WTC11 (cell line): ENCODE data around the gene ADAM12. TPM values are rescaled to one million over a fixed set of nuclear protein-coding genes. Genes with fewer than 3 reads are reported as not detected.

Experiments used
- ATAC-seq: fragments of 200-7000 bp; cut with Tn5 transposase; 2 replicates; pipeline ENCODE4 v1.10.0; 2021; ENCODE audit warnings: mild to moderate bottlenecking, moderate library complexity
- CTCF ChIA-PET: fragments of 300-600 bp; sonication (Branson Sonifier 250); formaldehyde crosslinking; loops from one replicate; lab custom pipeline; 2021; ENCODE audit warnings: antibody characterized with exemption; lab: Charles Lee
- POLR2A ChIA-PET: fragments of 350-600 bp; sonication (Branson Sonifier 250); formaldehyde crosslinking; loops from one replicate; lab custom pipeline; 2021; ENCODE audit warnings: antibody characterized with exemption; lab: Charles Lee
- DNase-seq: peaks from one replicate; pipeline ENCODE4 v3.0.0; 2021; ENCODE audit warnings: low spot score
- H3K27ac Mint-ChIP-seq: 2 replicates; pipeline ENCODE4 v1.8.0; 2021; ENCODE audit warnings: mixed read lengths
- H3K27me3 Mint-ChIP-seq: 2 replicates; pipeline ENCODE4 v1.8.0; 2021; ENCODE audit warnings: low read depth, mild to moderate bottlenecking, moderate library complexity, mixed read lengths
- H3K36me3 Mint-ChIP-seq: 2 replicates; pipeline ENCODE4 v1.8.0; 2021; ENCODE audit warnings: mixed read lengths
- H3K4me1 Mint-ChIP-seq: 2 replicates; pipeline ENCODE4 v1.8.0; 2022; ENCODE audit warnings: mixed read lengths
- H3K4me3 Mint-ChIP-seq: 2 replicates; pipeline ENCODE4 v1.8.0; 2021; ENCODE audit warnings: mild to moderate bottlenecking, moderate library complexity, mixed read lengths
- H3K9me3 Mint-ChIP-seq: 2 replicates; pipeline ENCODE4 v1.8.0; 2021; ENCODE audit warnings: mixed read lengths
- ATF2 ChIP-seq: sonication (generic); formaldehyde crosslinking; IDR thresholded peaks from 2 replicates; pipeline ENCODE4 v1.8.1; 2022; ENCODE audit warnings: low read depth, missing genetic modification reagents, borderline replicate concordance
- CREB1 ChIP-seq: sonication (generic); formaldehyde crosslinking; IDR thresholded peaks from 2 replicates; pipeline ENCODE4 v1.8.0; 2023; ENCODE audit warnings: mild to moderate bottlenecking, missing genetic modification reagents
- CREM ChIP-seq: sonication (generic); formaldehyde crosslinking; IDR thresholded peaks from 2 replicates; pipeline ENCODE4 v1.8.1; 2022; ENCODE audit warnings: mild to moderate bottlenecking, missing genetic modification reagents, moderate library complexity
- E2F1 ChIP-seq: sonication (generic); formaldehyde crosslinking; IDR thresholded peaks from 2 replicates; pipeline ENCODE4 v1.8.0; 2022; ENCODE audit warnings: mild to moderate bottlenecking, missing genetic modification reagents
- E2F5 ChIP-seq: sonication (generic); formaldehyde crosslinking; IDR thresholded peaks from 2 replicates; pipeline ENCODE4 v1.8.1; 2022; ENCODE audit warnings: mild to moderate bottlenecking, moderate library complexity, missing genetic modification reagents
- ERG ChIP-seq: fragments of 250-450 bp; sonication (Bioruptor Pico); IDR thresholded peaks from 2 replicates; pipeline ENCODE4 v1.8.0; 2021; ENCODE audit warnings: mild to moderate bottlenecking
- ESRRA ChIP-seq: sonication (generic); formaldehyde crosslinking; IDR thresholded peaks from 2 replicates; pipeline ENCODE4 v1.8.1; 2022; ENCODE audit warnings: mild to moderate bottlenecking, missing genetic modification reagents, borderline replicate concordance
- GRHL2 ChIP-seq: fragments of 250-450 bp; sonication (Bioruptor Pico); IDR thresholded peaks from 2 replicates; pipeline ENCODE4 v1.8.0; 2022; ENCODE audit warnings: mild to moderate bottlenecking, moderate library complexity; ENCODE audit not compliant: insufficient replicate concordance, severe bottlenecking
- PRDM15 ChIP-seq: sonication (generic); formaldehyde crosslinking; IDR thresholded peaks from 2 replicates; pipeline ENCODE4 v1.8.0; 2022; ENCODE audit warnings: missing genetic modification reagents
- SP1 ChIP-seq: sonication (generic); formaldehyde crosslinking; conservative IDR thresholded peaks from 2 replicates; pipeline ENCODE4 v1.8.1; 2022; ENCODE audit warnings: missing genetic modification reagents
- ZBTB43 ChIP-seq: sonication (generic); formaldehyde crosslinking; IDR thresholded peaks from 2 replicates; pipeline ENCODE4 v1.8.1; 2023; ENCODE audit warnings: mild to moderate bottlenecking, missing genetic modification reagents
- ZNF138 ChIP-seq: sonication (generic); formaldehyde crosslinking; conservative IDR thresholded peaks from 2 replicates; pipeline ENCODE4 v1.8.1; 2022; ENCODE audit warnings: mild to moderate bottlenecking, moderate library complexity, missing genetic modification reagents
- ZNF317 ChIP-seq: sonication (generic); formaldehyde crosslinking; IDR thresholded peaks from 2 replicates; pipeline ENCODE4 v1.8.1; 2023; ENCODE audit warnings: low read depth, mild to moderate bottlenecking, moderate library complexity, missing genetic modification reagents, borderline replicate concordance
- ZNF512 ChIP-seq: sonication (generic); formaldehyde crosslinking; IDR thresholded peaks from 2 replicates; pipeline ENCODE4 v1.8.1; 2022; ENCODE audit warnings: missing genetic modification reagents, borderline replicate concordance
- ZSCAN18 ChIP-seq: fragments of 250-450 bp; sonication (Bioruptor Pico); IDR thresholded peaks from 2 replicates; pipeline ENCODE4 v2.1.2; 2022; ENCODE audit warnings: mild to moderate bottlenecking, moderate library complexity
- total RNA-seq: library from RNA; stranded (reverse); gene quantifications from 3 replicates; pipeline ENCODE4 v1.2.3, GENCODE V29; 2021

Gene ADAM12
- total RNA-seq, 1 experiment from 2014 or later = 0.22 TPM

- Mint-ChIP-seq H3K27me3 (no peaks in the 10 kb centered on the region), H3K9me3 (no peaks in the 10 kb centered on the region; the same call in 1 of the 2 replicates), H3K4me1 (peaks cover 22% of the 10 kb centered on the region), H3K4me3 (no peak overlapping the region), H3K27ac (no peak overlapping the region), H3K36me3 (no peaks in the 10 kb centered on the region)
- ChIA-PET CTCF (no interaction called here), POLR2A (no interaction called here)
- TF ChIP-seq GRHL2 = no peak
- no peak for TF ChIP-seq ZNF512
- TF ChIP-seq E2F1 (CRISPR knock-in tag) = no peak
- TF ChIP-seq CREB1 (CRISPR knock-in tag) = no peak
- no peak for TF ChIP-seq ZNF317 (CRISPR knock-in tag)
- TF ChIP-seq ATF2 (CRISPR knock-in tag) = no peak
- TF ChIP-seq ZSCAN18 (CRISPR knock-in tag) = no peak
- no peak for TF ChIP-seq E2F5
- no peak for TF ChIP-seq ZBTB43
- TF ChIP-seq ZNF138 (CRISPR knock-in tag) = no peak
- no peak for TF ChIP-seq SP1 (CRISPR knock-in tag)
- TF ChIP-seq CREM (CRISPR knock-in tag) = no peak
- TF ChIP-seq ESRRA (CRISPR knock-in tag) = no peak
- no peak for TF ChIP-seq PRDM15
- no peak for TF ChIP-seq ERG
- no peak for DNase-seq
- no peak for ATAC-seq
These were observed 111.1 kb downstream of the ADAM12 start for GRCh38 chr10:126277181-126277580.
